GM19193 (cell line): ENCODE measurements around the gene ANXA3.

Experiments used
- POLR2A ChIP-seq: IDR thresholded peaks from 4 replicates; pipeline ENCODE4 v1.6.1; 2011; ENCODE audit not compliant: insufficient read depth, insufficient read length; ENCODE audit errors: extremely low read depth

ANXA3 gene, protein sequence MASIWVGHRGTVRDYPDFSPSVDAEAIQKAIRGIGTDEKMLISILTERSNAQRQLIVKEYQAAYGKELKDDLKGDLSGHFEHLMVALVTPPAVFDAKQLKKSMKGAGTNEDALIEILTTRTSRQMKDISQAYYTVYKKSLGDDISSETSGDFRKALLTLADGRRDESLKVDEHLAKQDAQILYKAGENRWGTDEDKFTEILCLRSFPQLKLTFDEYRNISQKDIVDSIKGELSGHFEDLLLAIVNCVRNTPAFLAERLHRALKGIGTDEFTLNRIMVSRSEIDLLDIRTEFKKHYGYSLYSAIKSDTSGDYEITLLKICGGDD

DNA sequence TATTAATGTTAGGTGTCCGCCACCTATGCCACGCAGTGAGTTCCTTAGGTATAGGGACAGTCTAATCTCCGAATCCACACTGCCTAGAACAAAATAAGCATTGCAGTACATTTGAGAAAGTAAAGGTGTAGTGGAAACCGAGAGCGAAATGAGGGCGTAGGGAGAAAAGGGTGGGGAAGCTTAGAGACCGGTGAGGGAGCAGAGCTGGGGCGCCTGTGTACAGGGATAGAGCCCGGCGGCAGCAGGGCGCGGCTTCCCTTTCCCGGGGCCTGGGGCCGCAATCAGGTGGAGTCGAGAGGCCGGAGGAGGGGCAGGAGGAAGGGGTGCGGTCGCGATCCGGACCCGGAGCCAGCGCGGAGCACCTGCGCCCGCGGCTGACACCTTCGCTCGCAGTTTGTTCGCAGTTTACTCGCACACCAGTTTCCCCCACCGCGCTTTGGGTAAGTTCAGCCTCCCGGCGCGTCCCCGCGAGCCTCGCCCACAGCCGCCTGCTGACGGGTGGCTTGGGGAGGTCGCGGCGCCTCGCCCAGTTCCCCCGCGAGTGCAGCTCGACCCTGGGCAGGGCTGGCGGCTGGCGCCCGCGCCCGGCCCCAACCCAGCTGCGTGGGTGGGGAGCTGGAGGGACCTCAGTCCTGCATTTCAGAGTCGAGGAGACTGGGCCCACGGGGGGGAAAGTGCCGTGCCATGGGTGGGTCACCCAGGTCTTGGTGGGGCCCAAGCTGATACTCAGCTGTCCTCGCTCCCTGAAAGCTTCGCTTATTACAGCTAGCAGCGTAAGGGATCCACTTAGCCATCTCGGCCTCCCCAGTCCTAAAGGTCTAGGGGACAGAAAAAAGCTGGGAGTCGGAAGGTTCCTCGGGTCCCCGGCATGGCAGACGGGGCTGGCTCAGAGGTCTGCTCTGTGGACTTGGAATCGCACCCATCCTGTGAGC lies at the start of gene ANXA3:
Gene ANXA3, plus strand, starts transcription at position 351 of the 932 bp plus-strand sequence. CDS start 2,704 bp downstream, outside the sequence.
- TF ChIP-seq POLR2A: no peak

DNA sequence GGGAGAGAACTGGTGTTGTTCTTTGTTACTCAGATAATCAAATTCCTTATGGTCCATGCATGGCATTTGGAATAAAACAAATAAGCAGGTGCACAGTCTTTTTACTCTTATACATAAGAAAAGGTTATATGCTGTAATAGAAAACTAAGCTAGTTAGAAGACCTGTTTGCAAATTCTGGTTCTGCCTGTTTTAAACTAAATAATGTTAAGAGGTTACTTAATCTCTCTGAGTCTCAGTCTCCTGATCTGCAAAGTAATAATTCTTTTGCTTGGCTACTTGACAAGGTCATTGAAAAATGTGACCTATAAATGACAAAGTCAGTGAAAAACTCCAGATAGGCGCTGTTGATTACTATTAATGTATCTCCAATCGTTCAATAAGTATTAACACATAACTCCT lies 42.5 kb upstream of the ANXA3 start:
- TF ChIP-seq POLR2A: no peak

DNA sequence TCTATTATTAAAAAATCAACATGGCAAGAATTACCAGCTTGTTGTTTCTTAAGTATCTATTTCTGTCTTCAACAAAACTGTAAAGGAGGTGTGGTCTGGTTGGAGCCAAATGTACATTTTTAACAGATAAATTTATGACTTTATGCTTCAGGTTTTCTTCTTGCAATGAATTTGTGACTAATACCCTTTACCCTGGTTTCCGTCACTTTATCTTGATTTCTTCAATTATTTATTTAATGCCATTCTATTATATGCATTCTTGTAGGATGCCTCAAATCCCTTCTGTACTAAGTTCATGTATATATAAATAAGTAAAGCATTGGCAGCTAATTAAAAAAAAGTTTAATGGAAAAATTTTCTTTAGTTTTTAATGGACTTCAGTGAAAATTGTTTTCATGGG lies 41.5 kb upstream of the ANXA3 start:
- TF ChIP-seq POLR2A: no peak

DNA sequence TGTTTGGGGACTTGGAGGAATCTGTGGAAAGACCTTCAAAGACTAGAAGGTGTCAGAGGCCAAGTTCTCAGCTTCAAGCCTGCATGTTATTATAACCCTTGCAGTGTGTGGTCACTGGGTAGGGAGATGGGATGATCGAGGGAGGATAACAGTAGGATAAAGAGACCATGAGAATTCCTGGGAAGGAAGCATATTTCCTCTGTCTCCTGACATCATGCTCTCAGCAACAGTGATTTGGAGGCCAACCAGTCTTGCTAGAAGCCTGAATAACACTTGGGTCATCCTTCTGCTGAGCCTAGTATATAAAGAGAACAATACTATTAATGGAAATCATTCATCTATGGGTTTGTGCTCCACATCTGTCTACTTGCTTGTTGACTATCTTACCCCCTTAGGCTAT lies 40.9 kb upstream of the ANXA3 start:
- no peak for TF ChIP-seq POLR2A

DNA sequence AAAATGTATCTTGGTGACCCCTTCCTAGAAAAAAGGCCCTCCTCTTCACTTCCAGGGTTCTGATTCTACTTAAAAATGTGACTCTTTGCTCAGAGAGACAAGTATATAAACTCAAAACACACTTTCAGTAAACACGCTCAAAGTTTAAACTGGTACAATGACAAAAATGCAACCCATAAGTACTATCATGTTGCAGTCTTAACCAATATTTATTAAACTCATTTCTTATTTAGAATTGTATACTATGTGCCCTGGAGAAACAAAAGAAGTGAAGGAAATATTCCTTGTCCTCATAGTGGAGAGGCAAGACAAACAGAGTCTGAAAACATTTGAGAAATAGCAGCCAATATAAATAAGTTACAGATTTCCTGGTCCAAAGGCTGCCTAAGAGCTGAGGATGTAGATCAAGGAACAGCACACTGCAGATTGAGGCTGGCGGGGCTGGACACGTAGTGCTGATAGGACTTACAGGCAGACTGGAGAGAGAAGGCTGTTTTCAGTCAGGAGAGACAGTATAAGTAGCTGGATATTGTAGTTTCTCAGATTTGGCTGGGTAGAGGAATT lies 39.1 kb upstream of the ANXA3 start:
- TF ChIP-seq POLR2A: no peak

DNA sequence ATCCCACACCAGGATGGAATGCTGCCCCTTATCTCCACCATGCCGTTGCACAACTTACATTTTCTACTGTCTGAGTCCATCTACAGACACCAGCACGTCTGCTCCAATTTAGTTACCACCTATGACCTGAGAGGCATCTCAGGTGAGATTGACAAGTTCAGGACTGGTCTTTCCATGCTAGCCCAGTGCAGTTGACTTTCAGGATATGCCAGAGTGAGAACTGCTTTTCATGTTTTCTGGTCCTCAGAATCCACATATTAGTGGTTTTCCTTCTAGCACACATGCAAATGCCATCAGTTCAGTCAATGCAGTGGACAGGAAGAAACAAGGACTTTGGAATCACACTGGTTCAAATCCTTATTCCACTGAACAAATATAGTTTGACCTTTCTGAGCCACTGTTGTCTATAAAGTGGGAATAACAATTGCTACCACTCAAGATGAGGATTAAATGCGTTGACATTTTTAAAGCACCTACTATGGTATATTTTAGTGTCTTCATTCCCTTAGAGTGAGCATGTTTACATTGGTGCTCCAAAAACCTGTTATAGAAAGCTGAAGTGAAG lies 38.1 kb upstream of the ANXA3 start:
- no peak for TF ChIP-seq POLR2A

DNA sequence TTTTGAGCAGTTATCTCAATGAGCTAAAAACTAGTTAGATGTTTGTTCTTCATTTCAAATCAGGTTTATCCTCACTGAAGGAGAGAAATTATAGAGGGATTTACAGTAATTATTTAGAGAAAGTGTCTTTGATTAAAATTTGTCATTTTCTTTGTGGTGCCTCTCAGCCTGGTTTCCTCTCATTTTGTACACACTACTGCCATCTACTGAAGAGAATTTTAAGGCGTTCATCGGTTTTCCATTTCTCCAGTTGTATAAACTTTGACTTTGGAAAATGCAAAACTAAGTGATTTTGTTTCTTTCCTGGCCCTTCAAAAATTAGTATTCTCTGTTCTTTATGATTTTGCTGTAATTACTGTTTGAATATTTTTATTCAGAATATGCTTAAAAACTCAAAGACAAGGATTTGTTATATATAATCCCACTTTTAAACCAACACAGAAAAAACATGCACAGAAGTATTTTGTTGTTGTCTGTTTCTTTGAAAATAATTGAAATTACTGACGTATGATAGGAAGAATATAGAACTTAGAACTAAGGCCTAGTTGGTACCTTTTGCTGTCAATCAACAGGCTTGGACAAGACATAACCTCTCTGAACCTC lies 34.4 kb upstream of the ANXA3 start:
- no peak for TF ChIP-seq POLR2A

DNA sequence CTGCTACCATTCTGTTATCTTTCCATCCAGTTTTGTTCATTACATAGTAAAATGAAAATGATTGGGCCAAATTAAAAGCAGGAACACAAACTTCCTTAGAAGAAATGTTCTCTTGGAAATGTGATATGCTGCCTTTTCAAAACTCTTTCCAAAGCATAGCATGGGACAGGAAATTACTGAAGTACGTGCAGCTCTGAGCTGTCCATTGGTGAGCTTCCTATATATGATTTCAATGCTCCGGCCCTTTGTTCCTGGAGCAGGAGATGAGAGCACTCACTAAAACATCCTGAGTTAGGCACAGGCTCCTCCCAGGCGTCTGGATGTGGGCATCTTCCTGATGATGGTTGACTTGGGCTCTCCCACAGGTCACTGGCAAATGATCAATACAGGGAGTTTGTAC lies 33.0 kb upstream of the ANXA3 start:
- TF ChIP-seq POLR2A: no peak

DNA sequence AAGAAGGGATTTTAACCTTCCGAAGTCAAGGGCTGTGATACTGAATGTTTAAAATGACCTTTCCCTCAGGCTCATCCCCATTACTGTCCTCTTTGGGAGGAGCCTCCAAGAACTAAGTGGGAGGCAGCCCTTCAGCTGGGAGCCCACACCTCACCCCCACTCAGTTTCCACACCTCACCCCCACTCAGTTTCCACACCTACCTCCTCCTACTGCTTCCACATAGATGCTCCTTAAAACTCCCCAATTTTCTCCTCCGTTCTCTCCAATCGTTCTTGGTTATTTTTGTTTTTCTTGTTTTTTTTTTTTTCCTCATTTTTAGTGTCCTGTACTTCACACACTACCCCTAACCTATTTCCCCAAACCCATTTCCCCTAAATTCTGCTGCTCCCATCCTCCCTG lies 31.6 kb upstream of the ANXA3 start:
- no peak for TF ChIP-seq POLR2A

DNA sequence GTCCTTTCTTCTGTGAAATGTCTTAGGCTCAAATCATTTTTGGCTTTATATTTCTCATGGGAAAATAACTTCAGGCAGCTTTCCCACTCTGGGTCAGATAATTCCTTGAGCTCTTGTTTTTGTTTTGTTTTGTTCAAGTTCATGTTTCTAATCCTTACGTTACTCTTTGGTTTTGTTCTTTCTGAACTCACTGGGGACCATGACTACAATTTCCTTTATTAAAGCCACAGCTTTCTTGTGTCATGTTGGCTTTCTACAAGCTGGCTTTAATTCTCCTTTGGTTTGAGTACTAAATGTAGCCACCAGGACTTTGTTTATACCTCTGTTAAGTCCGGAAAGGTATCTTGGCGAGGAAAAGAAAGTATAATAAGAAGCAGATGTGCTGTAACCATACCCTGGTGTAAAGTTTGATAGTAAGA lies 30.8 kb upstream of the ANXA3 start:
- no peak for TF ChIP-seq POLR2A

DNA sequence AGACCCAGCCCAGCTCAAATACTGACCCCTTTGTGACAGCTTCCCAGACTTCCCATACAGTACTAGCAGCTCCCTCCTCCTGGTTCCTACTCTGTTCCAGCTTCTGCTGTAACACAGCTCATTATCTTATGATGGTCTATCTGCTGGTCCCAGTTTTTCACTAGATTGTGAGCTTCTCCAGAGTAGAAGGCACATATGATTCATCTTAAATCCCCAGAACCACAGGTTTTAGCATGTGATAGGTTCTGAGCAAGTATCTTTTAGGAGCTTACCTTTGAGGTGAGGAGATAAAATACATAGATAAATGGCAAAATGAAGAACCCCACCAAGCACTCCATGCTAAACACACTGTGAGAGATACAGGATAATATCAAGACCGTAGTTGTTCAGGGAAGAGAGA lies 27.6 kb upstream of the ANXA3 start:
- no peak for TF ChIP-seq POLR2A

DNA sequence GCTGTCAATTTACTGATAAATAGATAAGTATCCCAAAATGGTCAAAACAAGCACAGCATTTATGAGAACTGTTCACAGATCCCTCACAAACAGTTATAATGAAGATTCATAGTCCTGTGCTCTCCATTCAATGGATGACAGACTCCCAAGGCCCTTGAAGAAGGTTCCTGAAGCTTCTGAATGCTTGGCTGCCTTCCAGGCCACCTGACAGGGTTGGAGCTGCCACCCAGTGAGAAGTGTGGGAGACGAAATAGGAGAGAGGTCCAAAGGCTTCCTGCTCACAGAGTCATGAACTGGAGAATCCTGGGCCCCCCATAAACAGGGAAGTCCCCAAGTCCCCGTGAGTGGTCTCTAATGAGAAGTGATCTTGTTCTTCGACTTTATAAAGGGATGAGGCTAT lies 26.0 kb upstream of the ANXA3 start:
- TF ChIP-seq POLR2A: no peak

DNA sequence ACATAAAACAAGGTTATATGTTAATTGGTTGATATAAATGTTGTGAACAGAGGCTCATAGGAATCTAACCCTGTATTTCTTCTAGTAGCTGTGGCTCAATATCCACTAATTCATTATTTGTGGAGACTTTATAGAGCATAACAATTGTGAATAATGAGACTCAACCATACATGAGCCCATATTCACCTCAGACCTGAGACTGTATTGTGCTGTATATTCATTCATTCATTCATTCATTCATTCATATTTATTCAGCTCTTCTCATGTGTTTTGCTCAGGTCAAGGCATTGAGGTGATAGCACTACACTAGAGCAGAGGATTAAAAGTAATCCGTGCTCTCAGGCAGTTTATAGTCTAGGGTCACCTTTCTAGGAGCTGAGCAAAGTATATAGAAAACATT lies 24.5 kb upstream of the ANXA3 start:
- TF ChIP-seq POLR2A: no peak

DNA sequence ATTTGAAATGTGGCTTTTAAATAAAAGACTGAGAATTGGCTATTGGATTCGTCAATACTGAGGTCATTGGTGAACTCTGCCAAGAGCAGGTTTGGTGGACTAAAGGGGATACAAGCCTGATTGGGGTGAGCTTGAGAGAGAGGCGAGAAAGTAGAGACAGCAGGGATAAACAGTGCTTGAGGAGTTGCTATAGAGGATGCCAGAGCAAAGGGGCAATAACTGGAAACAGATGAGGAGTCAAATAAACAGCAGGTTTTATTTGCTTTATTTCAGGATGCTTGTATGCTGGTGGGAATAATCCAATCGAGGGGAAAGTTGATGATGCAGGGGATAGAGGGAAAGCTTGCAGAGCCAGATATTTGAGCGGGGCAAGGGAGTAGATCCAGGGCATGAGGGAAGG lies 24.0 kb upstream of the ANXA3 start:
- TF ChIP-seq POLR2A: no peak

DNA sequence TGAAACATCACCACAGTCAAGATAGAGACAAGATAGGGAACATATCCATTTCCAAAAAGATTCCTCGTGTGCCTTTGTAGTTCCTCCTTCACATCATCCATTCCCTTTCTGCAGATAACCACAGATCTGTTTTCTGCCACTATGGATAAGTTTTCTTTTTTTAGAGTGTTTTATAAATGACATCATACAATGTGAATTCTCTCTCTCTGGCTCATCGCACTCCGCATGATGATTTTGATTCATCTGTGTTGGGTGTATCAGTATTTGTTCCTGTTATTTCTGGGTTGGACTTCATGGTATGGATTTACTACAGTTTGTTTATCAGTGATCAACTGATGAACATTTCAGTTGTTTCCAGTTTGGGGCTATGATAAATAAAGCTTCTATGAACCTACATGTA lies 23.2 kb upstream of the ANXA3 start:
- no peak for TF ChIP-seq POLR2A
